Stomach (tissue), 19 donors: ENCODE data around the gene NOSTRIN. TPM values are rescaled to one million over a fixed set of nuclear protein-coding genes. Genes with fewer than 3 reads are reported as not detected.
A peak's percentile ranks its signal among the peaks of the same experiment; 100 is the strongest.

ENCODE experiments used
- DNase-seq, 2 donors: peaks; one replicate each; pipeline versions ENCODE4 v3.0.0 to v3.0.0-alpha.2; 2013 to 2019
- H3K27ac ChIP-seq, 5 donors: fragments of 200-600 bp in 4 of 5; sonication (generic) in 4 of 5; one replicate each; pipeline ENCODE4 v1.5.1; 2013 to 2019; ENCODE audit warnings: mild to moderate bottlenecking in 1 of 5, moderate library complexity in 1 of 5
- H3K27me3 ChIP-seq, 3 donors: fragments of 200-600 bp; sonication (generic); one replicate each; pipeline ENCODE4 v1.5.1; 2017 to 2019; ENCODE audit warnings: mixed run types in 1 of 3
- H3K36me3 ChIP-seq, 4 donors: fragments of 200-600 bp; sonication (generic); 1 replicate in 3 of 4; 2 replicates in 1 of 4; pipeline ENCODE4 v1.5.1; 2016 to 2019
- H3K4me1 ChIP-seq, 4 donors: fragments of 200-600 bp; sonication (generic); one replicate each; pipeline ENCODE4 v1.5.1; 2016 to 2019
- H3K4me3 ChIP-seq, 4 donors: fragments of 200-600 bp; sonication (generic) in 3 of 4; one replicate each; pipeline ENCODE4 v1.5.1; 2016 to 2019; ENCODE audit warnings: mild to moderate bottlenecking in 1 of 4
- H3K9me3 ChIP-seq, 4 donors: fragments of 200-600 bp; sonication (generic); one replicate each; pipeline ENCODE4 v1.5.1; 2016 to 2019
- CTCF ChIP-seq, 7 experiments: fragments of 450-650 bp in 4 of 7; fragments of 200-600 bp in 3 of 7; sonication (generic) in 3 of 7; IDR thresholded peaks; one replicate each; pipeline ENCODE4 v1.5.1; 2016 to 2019; ENCODE audit warnings: antibody characterized with exemption in 7 of 7, control low read depth in 2 of 7, mild to moderate bottlenecking in 1 of 7
- EP300 ChIP-seq: sonication (generic); formaldehyde crosslinking; IDR thresholded peaks from one replicate; pipeline ENCODE4 v1.6.1; 2017; ENCODE audit warnings: antibody characterized with exemption
- POLR2A ChIP-seq, 4 donors: fragments of 450-650 bp; IDR thresholded peaks; one replicate each; pipeline ENCODE4 v1.6.1; 2016; ENCODE audit warnings: antibody characterized with exemption in 4 of 4, control low read depth in 2 of 4, mild to moderate bottlenecking in 1 of 4, moderate library complexity in 1 of 4
- POLR2AphosphoS5 ChIP-seq, 3 donors: sonication (generic); formaldehyde crosslinking; IDR thresholded peaks; one replicate each; pipeline ENCODE4 v1.6.1; 2016; ENCODE audit warnings: antibody characterized with exemption in 3 of 3
- WGBS, 5 donors: extraction: QIAGEN DNeasy Blood & Tissue Kit in 3 of 5; methylation state at CpG; one replicate each; pipeline versions ENCODE4 v1.1.5 to v1.1.7; 2013 to 2018; 5-methylcytosine and 5-hydroxymethylcytosine counted together
- intact Hi-C: fragments of 100-400 bp; cut with DNase I; formaldehyde crosslinking; loops from one replicate; pipeline ENCODE4 v1.15.1; 2023; ENCODE audit warnings: low total_unique reads
- long read RNA-seq, 10 donors: transcript quantifications; one replicate each; lab custom pipeline, GENCODE V29; 2026
- polyA plus RNA-seq, 3 donors: library from polyadenylated mRNA; stranded (reverse); fragments of 200-250 nt; gene quantifications; one replicate each; pipeline ENCODE4 v1.2.3, GENCODE V29; 2013
- total RNA-seq, 5 donors: library from RNA; depleted of rRNA; stranded (reverse); fragments of >200 nt; gene quantifications; one replicate each; pipeline versions ENCODE4 v1.1.0 to v1.2.3, GENCODE V29; 2014 to 2016
- donor health status: healthy with polysubstance abuse.
- donor health status: Bipolar disorder and iron deficiency.
- donor health status: healthy.

The NOSTRIN gene
- total RNA-seq = 10 to 100 TPM; 20.9 to 71.2 (median 50.8) TPM
- polyA plus RNA-seq = 100 to 1,000 TPM in 1 of 3 donors, 10 to 100 TPM in 2; 13.3 to 117 (median 48.1) TPM
- long read RNA-seq, donor 1, partial matches to known transcripts = 0 of 1 reads
- long read RNA-seq, donor 1, other reads (novel, unspliced or antisense) = 0 of 1 reads
- long read RNA-seq, donor 2, partial matches to known transcripts = 0 of 10 reads
- long read RNA-seq, donor 2, other reads (novel, unspliced or antisense) = 8 of 10 reads
- long read RNA-seq, donor 3, partial matches to known transcripts = 0 of 2 reads
- long read RNA-seq, donor 3, other reads (novel, unspliced or antisense) = 0 of 2 reads
- long read RNA-seq, donor 4 = 0 reads
- long read RNA-seq, donor 5, partial matches to known transcripts = 0 of 3 reads
- long read RNA-seq, donor 5, other reads (novel, unspliced or antisense) = 0 of 3 reads
- long read RNA-seq, donor 6 = 0 reads
- long read RNA-seq, donor 7, partial matches to known transcripts = 0 of 4 reads
- long read RNA-seq, donor 7, other reads (novel, unspliced or antisense) = 0 of 4 reads
- long read RNA-seq, donor 8, partial matches to known transcripts = 0 of 10 reads
- long read RNA-seq, donor 8, other reads (novel, unspliced or antisense) = 9 of 10 reads
- long read RNA-seq, donor 9, partial matches to known transcripts = 0 of 4 reads
- long read RNA-seq, donor 9, other reads (novel, unspliced or antisense) = 0 of 4 reads
- long read RNA-seq, donor 10, partial matches to known transcripts = 0 of 1 reads
- long read RNA-seq, donor 10, other reads (novel, unspliced or antisense) = 0 of 1 reads

GRCh38 chr2:168801961-168802858, at the start of gene NOSTRIN:
Gene NOSTRIN (plus strand): TSS chr2:168802637. CDS start chr2:168802647, 10 bp downstream.
- Histone ChIP-seq H3K4me3 (peak within 1 kb of the TSS; percentile 18 to 43 (median 26)), H3K9me3 (no peaks in the 10 kb centered on the region), H3K4me1 (peaks cover 0 to 22% (median 10%) of the 10 kb centered on the region in 4 donors), H3K27me3 (no peaks in the 10 kb centered on the region), H3K27ac (peak within 1 kb of the TSS; percentile 75 to 91 (median 84)), H3K36me3 (no peaks in the 10 kb centered on the region)
- TF ChIP-seq POLR2AphosphoS5 (IDR thresholded peaks at IDR 0.05) (peak; percentile 66 to 97 (median 92)), EP300 (peak; percentile 17), POLR2A (IDR thresholded peaks at IDR 0.05) (peak in 2 of 4 donors; percentile 37 to 68), CTCF (IDR thresholded peaks at IDR 0.05) (no peak)
- WGBS, 5 donors = 16 to 25% (median 22%) methylated on average over 10 of the region's 10 CpGs
- DNase-seq = peak; percentile 78 to 92
- intact Hi-C loops = no loop called here

GRCh38 chr2:168753765-168754329, 48.6 kb upstream of the NOSTRIN start:
- Histone ChIP-seq H3K27me3 (no peaks in the 10 kb centered on the region), H3K4me1 (peaks cover 10 to 37% (median 30%) of the 10 kb centered on the region in 4 donors), H3K9me3 (no peaks in the 10 kb centered on the region), H3K27ac (no peak overlapping the region), H3K4me3 (no peak overlapping the region), H3K36me3 (peaks cover 6 to 18% (median 7%) of the 10 kb centered on the region in 4 donors)
- WGBS, 5 donors = 85 to 93% (median 89%) methylated on average over 8 of the region's 8 CpGs
- intact Hi-C loops = no loop called here
- DNase-seq = no peak
- TF ChIP-seq POLR2AphosphoS5 (IDR thresholded peaks at IDR 0.05) (no peak), EP300 (no peak), CTCF (IDR thresholded peaks at IDR 0.05) (no peak), POLR2A (IDR thresholded peaks at IDR 0.05) (no peak)

GRCh38 chr2:168757223-168757622, 45.2 kb upstream of the NOSTRIN start:
- TF ChIP-seq CTCF (IDR thresholded peaks at IDR 0.05) = no peak
- TF ChIP-seq POLR2A (IDR thresholded peaks at IDR 0.05) = no peak
- no peak for TF ChIP-seq POLR2AphosphoS5 (IDR thresholded peaks at IDR 0.05)
- no peak for TF ChIP-seq EP300
- DNase-seq = no peak
- H3K36me3 ChIP-seq = peaks cover 6 to 18% (median 7%) of the 10 kb centered on the region in 4 donors
- H3K4me3 ChIP-seq = no peak overlapping the region
- H3K27ac ChIP-seq = peak overlapping the region in 2 of 5 donors; percentile 25 to 64
- no peaks in the 10 kb centered on the region for H3K27me3 ChIP-seq
- WGBS, 5 donors = 20 to 50% (median 33%) methylated on average over 3 of the region's 3 CpGs
- intact Hi-C loops = no loop called here
- peaks cover 10 to 30% (median 17%) of the 10 kb centered on the region in 4 donors for H3K4me1 ChIP-seq
- H3K9me3 ChIP-seq = no peaks in the 10 kb centered on the region
